GM23248 (cell line): ENCODE data around the gene PYDC1. TPM values are rescaled to one million over a fixed set of nuclear protein-coding genes. Genes with fewer than 3 reads are reported as not detected.

Experiments
- DNase-seq: peaks from one replicate; pipeline ENCODE4 v3.0.0-alpha.2; 2015
- H2AFZ ChIP-seq: fragments of 200-600 bp; sonication (generic); 2 replicates; pipeline ENCODE4 v1.6.1; 2016; ENCODE audit warnings: antibody characterized with exemption
- H3F3A ChIP-seq: fragments of 200-600 bp; sonication (generic); 2 replicates; pipeline ENCODE4 v1.6.1; 2016; ENCODE audit warnings: mild to moderate bottlenecking, antibody characterized with exemption, mixed run types; ENCODE audit not compliant: insufficient read depth
- H3K27ac ChIP-seq: fragments of 200-600 bp; sonication (generic); 2 replicates; pipeline ENCODE4 v1.5.1; 2016; ENCODE audit warnings: mild to moderate bottlenecking
- H3K27me3 ChIP-seq: fragments of 200-600 bp; sonication (generic); replicated peaks from 2 replicates; pipeline ENCODE4 v1.6.1; 2016; ENCODE audit warnings: mild to moderate bottlenecking; ENCODE audit not compliant: insufficient read depth
- H3K36me3 ChIP-seq: fragments of 200-600 bp; sonication (generic); 2 replicates; pipeline ENCODE4 v1.6.1; 2016; ENCODE audit warnings: low read depth, mild to moderate bottlenecking
- H3K4me1 ChIP-seq: fragments of 200-600 bp; sonication (generic); 2 replicates; pipeline ENCODE4 v1.6.1; 2016; ENCODE audit warnings: mild to moderate bottlenecking; ENCODE audit not compliant: insufficient read depth
- H3K4me2 ChIP-seq: fragments of 200-600 bp; sonication (generic); one replicate; pipeline ENCODE4 v1.6.1; 2016; ENCODE audit warnings: mild to moderate bottlenecking; ENCODE audit not compliant: unreplicated experiment
- H3K4me3 ChIP-seq: fragments of 200-600 bp; sonication (generic); 2 replicates; pipeline ENCODE4 v1.5.1; 2016; ENCODE audit warnings: mild to moderate bottlenecking
- H3K79me2 ChIP-seq: fragments of 200-600 bp; sonication (generic); 2 replicates; pipeline ENCODE4 v1.6.1; 2016; ENCODE audit warnings: mild to moderate bottlenecking; ENCODE audit not compliant: insufficient read depth
- H3K9ac ChIP-seq: fragments of 200-600 bp; sonication (generic); 2 replicates; pipeline ENCODE4 v1.6.1; 2016; ENCODE audit warnings: mild to moderate bottlenecking
- H3K9me2 ChIP-seq: fragments of 200-600 bp; sonication (generic); 2 replicates; pipeline ENCODE4 v1.6.1; 2016; ENCODE audit warnings: mixed run types, mild to moderate bottlenecking, moderate library complexity; ENCODE audit not compliant: insufficient read depth
- H3K9me3 ChIP-seq: fragments of 200-600 bp; sonication (generic); one replicate; pipeline ENCODE4 v1.6.1; 2017; ENCODE audit warnings: low read depth
- H4K20me1 ChIP-seq: fragments of 200-600 bp; sonication (generic); 2 replicates; pipeline ENCODE4 v1.6.0; 2016; ENCODE audit not compliant: insufficient read depth
- EZH2 ChIP-seq: fragments of 200-600 bp; sonication (generic); IDR thresholded peaks from 2 replicates; pipeline ENCODE4 v1.6.1; 2018; ENCODE audit warnings: antibody characterized with exemption, mild to moderate bottlenecking; ENCODE audit not compliant: insufficient read depth, poor library complexity, severe bottlenecking
- EZH2phosphoT487 ChIP-seq: fragments of 200-600 bp; sonication (generic); IDR thresholded peaks from 2 replicates; pipeline ENCODE4 v1.6.1; 2018; ENCODE audit warnings: antibody characterized with exemption, moderate library complexity, mild to moderate bottlenecking, low read depth; ENCODE audit not compliant: insufficient read depth
- WGBS, 2 experiments: methylation state at CpG; one replicate each; pipeline ENCODE4 v1.1.6; 2015 to 2017; ENCODE audit warnings: low lambda C conversion rate in 2 of 2, low coverage in 1 of 2; ENCODE audit errors: missing lambda C conversion rate in 2 of 2; 5-methylcytosine and 5-hydroxymethylcytosine counted together
- in situ Hi-C: fragments of 300-500 bp; cut with MboI; formaldehyde crosslinking; loops from 2 replicates; pipeline ENCODE4 v1.15.0; 2020
- polyA plus RNA-seq: library from polyadenylated mRNA; unstranded; fragments of >200 nt; fragmentation: Nextera tagmentation; extraction: Ambion mirVana; gene quantifications from 2 replicates; pipeline ENCODE4 v1.2.1, GENCODE V29; 2016
- total RNA-seq: library from RNA; depleted of rRNA; stranded (reverse); fragments of >200 nt; shearing (Covaris generic); gene quantifications from 2 replicates; pipeline ENCODE4 v1.2.3, GENCODE V29; 2014

The PYDC1 gene
- total and polyA plus RNA-seq, 2 experiments from 2014 or later, result not detected

DNA sequence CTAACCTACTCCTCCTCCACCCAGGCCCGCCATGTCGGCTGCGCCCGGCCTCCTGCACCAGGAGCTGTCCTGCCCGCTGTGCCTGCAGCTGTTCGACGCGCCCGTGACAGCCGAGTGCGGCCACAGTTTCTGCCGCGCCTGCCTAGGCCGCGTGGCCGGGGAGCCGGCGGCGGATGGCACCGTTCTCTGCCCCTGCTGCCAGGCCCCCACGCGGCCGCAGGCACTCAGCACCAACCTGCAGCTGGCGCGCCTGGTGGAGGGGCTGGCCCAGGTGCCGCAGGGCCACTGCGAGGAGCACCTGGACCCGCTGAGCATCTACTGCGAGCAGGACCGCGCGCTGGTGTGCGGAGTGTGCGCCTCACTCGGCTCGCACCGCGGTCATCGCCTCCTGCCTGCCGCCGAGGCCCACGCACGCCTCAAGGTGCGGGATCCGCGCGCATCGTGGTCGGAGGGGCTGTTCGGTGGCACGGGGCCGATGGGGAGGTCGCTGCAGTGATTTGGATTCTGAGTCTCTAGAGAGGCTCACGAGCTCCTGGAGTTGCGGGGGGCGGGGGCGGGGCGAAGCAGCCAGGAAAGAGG is 2.1 kb downstream of the PYDC1 start:
- Histone ChIP-seq H3K79me2 (no peaks in the 10 kb centered on the region), H3K9ac (no peak overlapping the region), H3K9me2 (no peaks in the 10 kb centered on the region), H3K4me1 (peaks cover 4% of the 10 kb centered on the region; the same call in 1 of the 2 replicates), H3K27me3 (peaks cover 33% of the 10 kb centered on the region), H3K27ac (no peak overlapping the region), H3K9me3 (no peaks in the 10 kb centered on the region), H3K36me3 (no peaks in the 10 kb centered on the region), H3F3A (no peaks in the 10 kb centered on the region), H2AFZ (peak overlapping the region; percentile 83), H3K4me3 (peak overlapping the region; percentile 72), H4K20me1 (no peaks in the 10 kb centered on the region), H3K4me2 (peak overlapping the region; percentile 83)
- no peak for TF ChIP-seq EZH2
- no peak for TF ChIP-seq EZH2phosphoT487
- 4 to 6% methylated on average over 44 to 52 of the region's 58 CpGs for WGBS, 2 experiments
- DNase-seq, result peak; percentile 24
- in situ Hi-C loops, result loop anchor here (25.0 kb wide), 1 partner anchor 498 kb away; a partner anchor contains a TSS

DNA sequence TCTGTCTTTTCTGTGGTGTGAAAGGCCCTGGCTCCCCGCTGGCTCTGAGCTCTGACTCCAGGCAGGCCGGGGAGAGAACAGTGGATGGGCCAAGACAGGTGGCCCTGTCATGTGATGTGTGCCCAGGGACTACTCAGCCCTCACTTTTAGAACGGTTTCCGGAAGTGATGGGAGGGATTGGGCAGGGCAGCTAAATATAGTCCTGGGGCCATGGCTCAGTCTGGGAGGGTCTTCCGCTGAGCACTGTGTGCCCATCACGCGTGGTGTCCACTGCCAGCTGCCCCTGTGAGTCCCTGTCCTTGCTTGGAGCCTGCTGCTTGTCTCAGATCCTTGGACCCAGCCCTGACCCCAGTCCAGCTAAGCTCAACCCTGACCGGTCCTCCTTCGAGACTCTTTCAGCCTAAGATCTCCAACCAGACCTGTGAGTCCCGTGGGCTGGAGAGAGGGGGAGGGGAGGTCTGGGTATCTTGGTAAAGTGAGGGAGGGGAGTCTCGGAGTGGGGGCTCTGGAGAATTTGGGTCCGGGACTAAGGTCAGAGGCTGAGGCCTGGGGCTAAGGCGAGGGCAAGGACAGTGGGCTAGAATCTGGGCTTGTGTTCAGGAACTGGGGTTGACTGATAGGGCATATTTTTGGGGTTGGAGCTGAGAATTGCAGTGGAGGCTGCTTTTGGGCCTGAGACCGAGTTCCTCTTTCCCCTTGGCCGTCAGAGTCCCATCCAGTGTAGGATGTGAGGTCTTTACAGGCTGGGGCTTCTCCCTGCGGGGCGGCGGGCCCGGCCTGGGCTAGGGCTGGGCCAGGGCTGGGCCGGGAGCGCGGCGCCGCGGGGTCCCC is 2.8 kb downstream of the PYDC1 start, which contains the start of gene TRIM72:
Gene TRIM72, plus strand, starts transcription at position 243 of the 831 bp plus-strand sequence. CDS start 620 bp downstream, outside the sequence.
- no peak for DNase-seq
- H3K79me2 ChIP-seq, result no peaks in the 10 kb centered on the region
- peak within 1 kb of the TSS; percentile 72 for H3K4me3 ChIP-seq
- H3K27me3 ChIP-seq, result peaks cover 33% of the 10 kb centered on the region
- H3K9ac ChIP-seq, result no peak within 1 kb of the TSS
- H3K9me3 ChIP-seq, result no peaks in the 10 kb centered on the region
- 75 to 89% methylated on average over 14 to 25 of the region's 25 CpGs for WGBS, 2 experiments
- no peaks in the 10 kb centered on the region for H3K9me2 ChIP-seq
- no peak within 1 kb of the TSS for H3K27ac ChIP-seq
- H3K4me1 ChIP-seq, result peaks cover 4% of the 10 kb centered on the region; the same call in 1 of the 2 replicates
- H3K4me2 ChIP-seq, result peak within 1 kb of the TSS; percentile 83
- H2AFZ ChIP-seq, result peak within 1 kb of the TSS; percentile 83
- H4K20me1 ChIP-seq, result no peaks in the 10 kb centered on the region
- in situ Hi-C loops, result loop anchor here (25.0 kb wide), 1 partner anchor 498 kb away; a partner anchor contains a TSS
- no peaks in the 10 kb centered on the region for H3K36me3 ChIP-seq
- H3F3A ChIP-seq, result no peaks in the 10 kb centered on the region
- TF ChIP-seq EZH2phosphoT487 (no peak), EZH2 (no peak)

DNA sequence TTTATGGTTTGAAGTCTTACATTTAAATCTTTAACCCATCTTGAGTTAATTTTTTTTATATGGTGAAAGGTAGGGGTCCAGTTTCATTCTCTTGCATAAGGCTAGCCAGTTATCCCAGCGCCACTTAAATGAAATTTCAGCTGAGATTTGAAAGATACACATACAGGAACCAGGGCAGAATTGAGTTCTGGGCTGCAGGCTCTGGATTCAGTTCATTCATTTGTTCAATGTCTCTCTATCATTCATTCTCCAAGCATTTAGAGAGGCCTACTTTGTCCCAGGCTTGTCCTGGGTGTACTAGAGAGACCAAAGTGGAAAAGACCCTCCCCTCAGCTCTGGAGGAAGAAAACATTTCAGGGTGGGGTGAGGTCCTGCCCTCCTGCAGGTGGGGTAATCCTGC is 3.6 kb downstream of the PYDC1 start:
- 88 to 100% methylated on average over 1 of the region's 1 CpG for WGBS, 2 experiments
- Histone ChIP-seq H3K9me2 (no peaks in the 10 kb centered on the region), H3K27me3 (peaks cover 31% of the 10 kb centered on the region), H3K9me3 (no peaks in the 10 kb centered on the region), H3K4me1 (peaks cover 4% of the 10 kb centered on the region; the same call in 1 of the 2 replicates), H4K20me1 (no peaks in the 10 kb centered on the region), H3K36me3 (no peaks in the 10 kb centered on the region), H3K9ac (no peak overlapping the region), H3K27ac (no peak overlapping the region), H3K79me2 (no peaks in the 10 kb centered on the region), H3K4me2 (no peak overlapping the region), H3K4me3 (no peak overlapping the region), H2AFZ (no peak overlapping the region), H3F3A (no peaks in the 10 kb centered on the region)
- in situ Hi-C loops, result loop anchor here (25.0 kb wide), 1 partner anchor 499 kb away; a partner anchor contains a TSS
- no peak for DNase-seq
- TF ChIP-seq EZH2phosphoT487 (no peak), EZH2 (no peak)

DNA sequence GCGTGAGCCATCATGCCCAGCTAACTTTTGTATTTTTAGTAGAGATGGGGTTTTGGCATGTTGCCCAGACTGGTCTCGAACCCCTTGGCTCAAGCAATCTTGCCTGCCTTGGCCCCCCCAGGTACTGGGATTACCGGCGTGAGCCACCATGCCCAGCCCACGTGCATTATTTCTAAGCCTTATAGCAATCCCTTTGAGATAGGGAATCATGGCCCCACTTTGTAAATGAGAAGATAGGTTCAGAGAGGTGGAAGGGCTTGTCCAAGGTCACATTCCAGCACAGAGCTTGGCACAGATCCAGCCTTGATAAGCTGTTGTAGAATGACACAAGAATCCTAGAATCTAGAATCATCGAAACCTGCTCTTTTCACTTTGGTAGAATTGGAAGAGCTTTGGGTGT is 10.2 kb downstream of the PYDC1 start:
- WGBS, 2 experiments, result 40 to 45% methylated on average over 6 of the region's 6 CpGs
- no peak overlapping the region for H3K27ac ChIP-seq
- in situ Hi-C loops, result loop anchor here (10.0 to 25.0 kb wide), 2 partner anchors 238 to 506 kb away; partner anchors contain the start of gene ZNF843

More for the DNA sequence above, 10.2 kb downstream of the PYDC1 start:
- H3F3A ChIP-seq, result no peaks in the 10 kb centered on the region; the same call in 1 of the 2 replicates
- no peaks in the 10 kb centered on the region for H3K9me3 ChIP-seq
- no peaks in the 10 kb centered on the region for H3K9me2 ChIP-seq
- H3K4me2 ChIP-seq, result no peak overlapping the region
- no peak for DNase-seq
- H3K4me3 ChIP-seq, result no peak overlapping the region
- TF ChIP-seq EZH2, result no peak
- no peak for TF ChIP-seq EZH2phosphoT487
- 0 out of 2 replicates have a peak, but pooled peaks cover 8% of the 10 kb centered on the region for H3K27me3 ChIP-seq
- H3K4me1 ChIP-seq, result peaks cover 6% of the 10 kb centered on the region; the same call in 1 of the 2 replicates
- H3K79me2 ChIP-seq, result no peaks in the 10 kb centered on the region
- no peak overlapping the region for H2AFZ ChIP-seq
- H4K20me1 ChIP-seq, result no peaks in the 10 kb centered on the region
- no peak overlapping the region for H3K9ac ChIP-seq
- no peaks in the 10 kb centered on the region for H3K36me3 ChIP-seq
